GM12878 (cell line): Measurements from ENCODE around the gene KRT80. TPM values are rescaled to one million over a fixed set of nuclear protein-coding genes. Genes with fewer than 3 reads are reported as not detected.

Experiments
- ATAC-seq: fragments of 200-7000 bp; cut with Tn5 transposase; 3 replicates; pipeline ENCODE4 v1.9.1; 2020; ENCODE audit warnings: mild to moderate bottlenecking, moderate library complexity
- BruUV-seq: library from RNA; stranded (reverse); fragments of 400-500 nt; replicated peaks from 2 replicates; lab custom pipeline; 2021; lab: Mats Ljungman, UMichigan
- CTCF ChIA-PET: fragments of 300-600 bp; sonication (Branson Sonifier 250); formaldehyde crosslinking; extraction: SDS; loops from one replicate; lab custom pipeline; 2021; ENCODE audit warnings: inconsistent platforms; lab: Yijun Ruan, JAX
- POLR2A ChIA-PET: fragments of 350-600 bp; formaldehyde crosslinking; extraction: SDS; loops from one replicate; lab custom pipeline; 2021; ENCODE audit warnings: inconsistent platforms; lab: Charles Lee
- RAD21 ChIA-PET: fragments of 300-600 bp; sonication (Branson Sonifier 250); formaldehyde crosslinking; loops from one replicate; lab custom pipeline; 2023; ENCODE audit warnings: antibody characterized with exemption; ENCODE audit not compliant: unreplicated experiment; lab: Charles Lee
- SMC1A ChIA-PET: fragments of 300-600 bp; sonication (Branson Sonifier 250); formaldehyde crosslinking; loops from one replicate; lab custom pipeline; 2023; ENCODE audit not compliant: unreplicated experiment, uncharacterized antibody; lab: Charles Lee
- DNase-seq: peaks from one replicate; pipeline ENCODE4 v3.0.0-alpha.2; 2011; ENCODE audit warnings: low read depth, low spot score
- FAIRE-seq: peaks from 3 replicates; lab custom pipeline; 2011; peaks lifted over from hg19 to GRCh38; lab: Jason Lieb, UNC
- H2AFZ ChIP-seq: 2 replicates; pipeline ENCODE4 v1.6.0; 2011; ENCODE audit warnings: low read depth, low read length, control low read depth; ENCODE audit not compliant: control insufficient read depth
- H3K27ac ChIP-seq: 2 replicates; pipeline ENCODE4 v1.5.1; 2011; ENCODE audit warnings: control low read depth; ENCODE audit not compliant: control insufficient read depth, insufficient read depth
- H3K27me3 ChIP-seq, 2 experiments: replicated peaks in 1 of 2; 2 replicates each; pipeline versions ENCODE4 v1.6.0 to v1.6.1; 2011; ENCODE audit warnings: low read length in 1 of 2; ENCODE audit not compliant: control insufficient read depth in 2 of 2, insufficient read depth in 2 of 2
- H3K36me3 ChIP-seq, 2 experiments: 2 replicates each; pipeline ENCODE4 v1.5.1; 2011; ENCODE audit warnings: low read length in 1 of 2; ENCODE audit not compliant: control insufficient read depth in 2 of 2, insufficient read depth in 2 of 2
- H3K4me1 ChIP-seq: 2 replicates; pipeline ENCODE4 v1.6.1; 2011; ENCODE audit warnings: mild to moderate bottlenecking, low read length, moderate library complexity, mixed read lengths; ENCODE audit not compliant: control insufficient read depth, insufficient read depth
- H3K4me2 ChIP-seq: 2 replicates; pipeline ENCODE4 v1.6.0; 2011; ENCODE audit warnings: control low read depth; ENCODE audit not compliant: control insufficient read depth, insufficient read depth
- H3K4me3 ChIP-seq: fragments of 200-600 bp; sonication (generic); 2 replicates; pipeline ENCODE4 v1.5.1; 2016
- H3K79me2 ChIP-seq: 2 replicates; pipeline ENCODE4 v1.6.0; 2011; ENCODE audit warnings: low read length; ENCODE audit not compliant: control insufficient read depth, insufficient read depth
- H3K9ac ChIP-seq: 2 replicates; pipeline ENCODE4 v1.8.0; 2011; ENCODE audit warnings: low read length, control low read depth, mixed read lengths; ENCODE audit not compliant: control insufficient read depth, insufficient read depth
- H3K9me3 ChIP-seq: replicated peaks from 3 replicates; pipeline ENCODE4 v1.5.1; 2011; ENCODE audit warnings: mild to moderate bottlenecking, low read length; ENCODE audit not compliant: control insufficient read depth, insufficient read depth
- H4K20me1 ChIP-seq: 2 replicates; pipeline ENCODE4 v1.6.0; 2011; ENCODE audit not compliant: control insufficient read depth, insufficient read depth
- BRCA1 ChIP-seq: IDR thresholded peaks from 2 replicates; pipeline ENCODE4 v1.6.1; 2011; ENCODE audit warnings: low read depth, low read length, improper control_type of control experiment
- ESRRA ChIP-seq: IDR thresholded peaks from 2 replicates; pipeline ENCODE4 v1.6.1; 2012; ENCODE audit warnings: mild to moderate bottlenecking, low read length, improper control_type of control experiment
- MEF2B ChIP-seq: fragments of 450-650 bp; IDR thresholded peaks from 2 replicates; pipeline ENCODE4 v1.6.1; 2018; ENCODE audit warnings: mild to moderate bottlenecking, moderate library complexity; ENCODE audit not compliant: partially characterized antibody, poor library complexity, severe bottlenecking
- MXI1 ChIP-seq: fragments of 150-350 bp; IDR thresholded peaks from 2 replicates; pipeline ENCODE4 v1.6.1; 2011; ENCODE audit warnings: low read depth, mild to moderate bottlenecking, inconsistent platforms, low read length, improper control_type of control experiment
- NFIC ChIP-seq: IDR thresholded peaks from 2 replicates; pipeline ENCODE4 v1.6.1; 2012; ENCODE audit warnings: low read depth, mild to moderate bottlenecking, inconsistent platforms, low read length, moderate library complexity
- NR2F1 ChIP-seq: fragments of 450-650 bp; conservative IDR thresholded peaks from 2 replicates; pipeline ENCODE4 v1.6.1; 2017; ENCODE audit warnings: mild to moderate bottlenecking
- SIX5 ChIP-seq: IDR thresholded peaks from 2 replicates; pipeline ENCODE4 v1.6.1; 2011; ENCODE audit warnings: mild to moderate bottlenecking, low read depth, low read length, moderate library complexity; ENCODE audit not compliant: severe bottlenecking
- TCF7 ChIP-seq: IDR thresholded peaks from 2 replicates; pipeline ENCODE4 v1.6.1; 2014; ENCODE audit warnings: antibody characterized with exemption, borderline replicate concordance
- WGBS: methylation state at CpG from one replicate; pipeline ENCODE4 v1.1.6; 2016; ENCODE audit warnings: low lambda C conversion rate; ENCODE audit not compliant: insufficient replicate concordance, insufficient coverage; ENCODE audit errors: missing lambda C conversion rate; 5-methylcytosine and 5-hydroxymethylcytosine counted together
- in situ Hi-C: fragments of 300-500 bp; cut with MboI; formaldehyde crosslinking; loops from 9 replicates; pipeline ENCODE4 v1.14.3; 2018; ENCODE audit warnings: mixed read lengths
- intact Hi-C: fragments of 100-400 bp; cut with micrococcal nuclease; formaldehyde crosslinking; loops from one replicate; pipeline ENCODE4 v1.14.2; 2022; ENCODE audit not compliant: unreplicated experiment
- polyA plus RNA-seq, 11 experiments: library from polyadenylated mRNA; depleted of rRNA in 4 of 11; unstranded in 6 of 11; stranded (reverse) in 5 of 11; fragments of >200 nt; fragmentation: Nextera tagmentation in 4 of 11; fragmentation: Illumina TruSeq in 1 of 11; extraction: Ambion mirVana in 4 of 11; extraction: Trizol in 1 of 11; gene quantifications; 1 replicate in 1 of 11; 2 replicates in 10 of 11; pipeline versions ENCODE4 v1.2.1 to v1.2.3, GENCODE V29; 2011 to 2016; ENCODE audit warnings: inconsistent platforms in 2 of 11, missing spikeins in 2 of 11, low read depth in 1 of 11
- total RNA-seq, 4 experiments: library from RNA; depleted of rRNA in 3 of 4; stranded (reverse); fragments of >200 nt in 3 of 4; fragmentation: Illumina TruSeq in 1 of 4; extraction: Trizol in 1 of 4; gene quantifications; 2 replicates each; pipeline versions ENCODE4 v1.2.1 to v1.2.3, GENCODE V29; 2013 to 2021
- TF ChIP-seq, protein P1 (sequence below): IDR thresholded peaks from 2 replicates; pipeline ENCODE4 v1.6.1; 2012; ENCODE audit warnings: low read depth, low read length, improper control_type of control experiment
- TF ChIP-seq, protein P2 (sequence below): fragments of 450-650 bp; IDR thresholded peaks from 2 replicates; pipeline ENCODE4 v1.6.1; 2018; ENCODE audit warnings: borderline replicate concordance, mild to moderate bottlenecking; ENCODE audit not compliant: partially characterized antibody
- TF ChIP-seq, protein P3 (sequence below): fragments of 450-650 bp; IDR thresholded peaks from 2 replicates; pipeline ENCODE4 v1.6.1; 2017; ENCODE audit warnings: antibody characterized with exemption, mild to moderate bottlenecking, moderate library complexity

KRT80 gene
- total and polyA plus RNA-seq, 10 of the 15 experiments (the other 5 are each of a cell fraction or from before 2014, with no cell fraction given) = 0.01 TPM; not detected in 9

DNA sequence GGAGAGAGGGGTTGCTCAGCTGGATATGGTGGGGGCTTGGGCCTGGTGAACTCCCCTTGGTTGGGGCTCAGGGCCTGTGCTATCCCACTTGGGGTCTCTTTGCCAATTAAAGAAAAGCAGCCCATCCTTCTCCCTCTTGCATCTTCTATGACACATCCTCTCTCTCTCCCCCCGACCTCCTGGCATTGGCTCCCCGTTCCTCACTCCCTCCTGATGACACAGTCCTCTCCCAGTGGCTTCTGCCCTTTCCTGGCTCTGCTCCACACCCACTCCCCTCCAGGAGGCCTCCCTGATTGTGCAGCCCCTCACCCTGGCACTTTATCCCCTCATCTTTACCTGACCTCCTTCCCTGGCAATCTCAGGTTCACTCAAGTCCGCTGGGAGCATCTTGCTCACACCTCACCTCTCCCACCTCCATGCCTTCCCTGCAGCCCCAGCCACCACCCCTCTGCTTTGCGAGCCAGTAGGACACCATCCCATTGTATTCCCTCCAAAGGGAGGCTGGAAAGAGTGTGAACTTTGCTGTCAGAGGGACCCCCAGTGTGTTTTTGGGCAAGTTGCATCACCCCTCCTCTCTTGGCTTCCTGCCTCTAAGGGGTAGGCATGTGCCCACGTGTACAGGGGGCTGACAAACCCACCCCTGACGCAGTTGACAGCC, 10.7 kb downstream of the KRT80 start:
- H3K27ac ChIP-seq = no peak overlapping the region
- ChIA-PET POLR2A (no interaction called here), RAD21 (no interaction called here), SMC1A (no interaction called here), CTCF (no interaction called here)
- H4K20me1 ChIP-seq = no peaks in the 10 kb centered on the region
- TF ChIP-seq MXI1 (no peak), MEF2B (no peak), BRCA1 (no peak), NR2F1 (no peak), SIX5 (no peak), ESRRA (no peak), NFIC (no peak), TCF7 (no peak)
- TF ChIP-seq, protein P1, sequence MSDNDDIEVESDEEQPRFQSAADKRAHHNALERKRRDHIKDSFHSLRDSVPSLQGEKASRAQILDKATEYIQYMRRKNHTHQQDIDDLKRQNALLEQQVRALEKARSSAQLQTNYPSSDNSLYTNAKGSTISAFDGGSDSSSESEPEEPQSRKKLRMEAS = no peak
- TF ChIP-seq, protein P2, sequence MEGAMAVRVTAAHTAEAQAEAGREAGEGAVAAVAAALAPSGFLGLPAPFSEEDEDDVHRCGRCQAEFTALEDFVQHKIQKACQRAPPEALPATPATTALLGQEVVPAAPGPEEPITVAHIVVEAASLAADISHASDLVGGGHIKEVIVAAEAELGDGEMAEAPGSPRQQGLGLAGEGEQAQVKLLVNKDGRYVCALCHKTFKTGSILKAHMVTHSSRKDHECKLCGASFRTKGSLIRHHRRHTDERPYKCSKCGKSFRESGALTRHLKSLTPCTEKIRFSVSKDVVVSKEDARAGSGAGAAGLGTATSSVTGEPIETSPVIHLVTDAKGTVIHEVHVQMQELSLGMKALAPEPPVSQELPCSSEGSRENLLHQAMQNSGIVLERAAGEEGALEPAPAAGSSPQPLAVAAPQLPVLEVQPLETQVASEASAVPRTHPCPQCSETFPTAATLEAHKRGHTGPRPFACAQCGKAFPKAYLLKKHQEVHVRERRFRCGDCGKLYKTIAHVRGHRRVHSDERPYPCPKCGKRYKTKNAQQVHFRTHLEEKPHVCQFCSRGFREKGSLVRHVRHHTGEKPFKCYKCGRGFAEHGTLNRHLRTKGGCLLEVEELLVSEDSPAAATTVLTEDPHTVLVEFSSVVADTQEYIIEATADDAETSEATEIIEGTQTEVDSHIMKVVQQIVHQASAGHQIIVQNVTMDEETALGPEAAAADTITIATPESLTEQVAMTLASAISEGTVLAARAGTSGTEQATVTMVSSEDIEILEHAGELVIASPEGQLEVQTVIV = no peak
- TF ChIP-seq, protein P3, sequence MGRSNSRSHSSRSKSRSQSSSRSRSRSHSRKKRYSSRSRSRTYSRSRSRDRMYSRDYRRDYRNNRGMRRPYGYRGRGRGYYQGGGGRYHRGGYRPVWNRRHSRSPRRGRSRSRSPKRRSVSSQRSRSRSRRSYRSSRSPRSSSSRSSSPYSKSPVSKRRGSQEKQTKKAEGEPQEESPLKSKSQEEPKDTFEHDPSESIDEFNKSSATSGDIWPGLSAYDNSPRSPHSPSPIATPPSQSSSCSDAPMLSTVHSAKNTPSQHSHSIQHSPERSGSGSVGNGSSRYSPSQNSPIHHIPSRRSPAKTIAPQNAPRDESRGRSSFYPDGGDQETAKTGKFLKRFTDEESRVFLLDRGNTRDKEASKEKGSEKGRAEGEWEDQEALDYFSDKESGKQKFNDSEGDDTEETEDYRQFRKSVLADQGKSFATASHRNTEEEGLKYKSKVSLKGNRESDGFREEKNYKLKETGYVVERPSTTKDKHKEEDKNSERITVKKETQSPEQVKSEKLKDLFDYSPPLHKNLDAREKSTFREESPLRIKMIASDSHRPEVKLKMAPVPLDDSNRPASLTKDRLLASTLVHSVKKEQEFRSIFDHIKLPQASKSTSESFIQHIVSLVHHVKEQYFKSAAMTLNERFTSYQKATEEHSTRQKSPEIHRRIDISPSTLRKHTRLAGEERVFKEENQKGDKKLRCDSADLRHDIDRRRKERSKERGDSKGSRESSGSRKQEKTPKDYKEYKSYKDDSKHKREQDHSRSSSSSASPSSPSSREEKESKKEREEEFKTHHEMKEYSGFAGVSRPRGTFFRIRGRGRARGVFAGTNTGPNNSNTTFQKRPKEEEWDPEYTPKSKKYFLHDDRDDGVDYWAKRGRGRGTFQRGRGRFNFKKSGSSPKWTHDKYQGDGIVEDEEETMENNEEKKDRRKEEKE = no peak
- WGBS = 6% methylated on average over 6 of the region's 6 CpGs
- BruUV-seq = no TSS peak
- no peak overlapping the region for H3K4me3 ChIP-seq
- in situ Hi-C loops = no loop called here
- H3K4me2 ChIP-seq = no peak overlapping the region
- ATAC-seq (no peak), FAIRE-seq (no peak), DNase-seq (no peak)
- no peaks in the 10 kb centered on the region for H3K4me1 ChIP-seq
- H3K27me3 ChIP-seq = no peaks in the 10 kb centered on the region; a peak in 1 of 4 replicates
- H3K9ac ChIP-seq = no peak overlapping the region
- H3K9me3 ChIP-seq = no peaks in the 10 kb centered on the region
- no peak overlapping the region for H2AFZ ChIP-seq
- intact Hi-C loops = no loop called here
- H3K36me3 ChIP-seq = no peaks in the 10 kb centered on the region
- H3K79me2 ChIP-seq = no peaks in the 10 kb centered on the region
